Measurements from ENCODE around the gene KLF11. TPM values are rescaled to one million over a fixed set of nuclear protein-coding genes. Genes with fewer than 3 reads are reported as not detected.

Gene KLF11
- polyA plus RNA-seq, 2 of the 4 experiments (the other 2 are of a cell fraction), result 2.8 to 8.2 TPM

DNA sequence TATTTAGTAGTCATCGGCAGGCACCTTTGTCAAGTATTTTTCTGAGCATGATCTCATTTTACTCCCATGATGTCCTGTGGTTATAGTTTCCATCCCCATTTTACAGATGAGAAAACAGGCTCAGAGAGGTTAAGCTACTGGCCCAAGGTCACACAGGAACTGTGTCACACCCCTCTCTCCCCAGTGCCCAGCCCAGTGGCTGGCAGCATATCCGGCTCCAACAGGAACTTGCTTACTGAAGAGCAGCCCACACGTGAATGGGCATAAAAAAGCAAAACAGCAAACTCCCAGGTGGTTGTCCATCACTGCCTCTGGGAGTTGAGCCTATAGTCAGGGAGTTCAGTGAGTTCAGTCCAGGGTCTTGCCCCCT lies 8.3 kb upstream of the KLF11 start:
- ChIA-PET POLR2A (no interaction called here), CTCF (interaction anchor here (0.6 to 14.9 kb wide), 20 partner anchors 10 to 404 kb away, joined by 3 to 117 read pairs (median 8); partner anchors contain the start of gene TAF1B)
- ATAC-seq (no peak), FAIRE-seq (no peak), DNase-seq (ENCODE audit: low read depth in 1 of 2, low spot score in 1 of 2) (no peak)
- Histone ChIP-seq H3K9me3 (no peaks in the 10 kb centered on the region), H3K27ac (peak overlapping the region in 1 of 2 experiments; percentile 83; a peak in 1 of 6 replicates), H3K4me1 (peaks cover 16% of the 10 kb centered on the region), H3K4me2 (no peak overlapping the region), H3K4me3 (no peak overlapping the region)
- WGBS (ENCODE audit: missing lambda C conversion rate), result 86% methylated on average over 3 of the region's 3 CpGs
- TF ChIP-seq POLR2A (IDR thresholded peaks at IDR 0.05; ENCODE audit: low read length), result no peak
- no peak for TF ChIP-seq FOSB (CRISPR knock-in tag; IDR thresholded peaks at IDR 0.05)
- TF ChIP-seq NFE2L2 (conservative IDR thresholded peaks at IDR 0.05; ENCODE audit: low read length), result no peak
- TF ChIP-seq, protein P1, sequence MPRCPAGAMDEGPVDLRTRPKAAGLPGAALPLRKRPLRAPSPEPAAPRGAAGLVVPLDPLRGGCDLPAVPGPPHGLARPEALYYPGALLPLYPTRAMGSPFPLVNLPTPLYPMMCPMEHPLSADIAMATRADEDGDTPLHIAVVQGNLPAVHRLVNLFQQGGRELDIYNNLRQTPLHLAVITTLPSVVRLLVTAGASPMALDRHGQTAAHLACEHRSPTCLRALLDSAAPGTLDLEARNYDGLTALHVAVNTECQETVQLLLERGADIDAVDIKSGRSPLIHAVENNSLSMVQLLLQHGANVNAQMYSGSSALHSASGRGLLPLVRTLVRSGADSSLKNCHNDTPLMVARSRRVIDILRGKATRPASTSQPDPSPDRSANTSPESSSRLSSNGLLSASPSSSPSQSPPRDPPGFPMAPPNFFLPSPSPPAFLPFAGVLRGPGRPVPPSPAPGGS (IDR thresholded peaks at IDR 0.05), result no peak
- TF ChIP-seq HOXB13 (CRISPR knock-in tag; IDR thresholded peaks at IDR 0.05; ENCODE audit: low read depth), result no peak
- peak; percentile 71 for TF ChIP-seq ZFP36 (IDR thresholded peaks at IDR 0.05; ENCODE audit: borderline replicate concordance, partially characterized antibody)
- TF ChIP-seq MAZ (IDR thresholded peaks at IDR 0.05; ENCODE audit: borderline replicate concordance, low read depth, low read length), result no peak
- TF ChIP-seq KDM1A (IDR thresholded peaks at IDR 0.05; ENCODE audit: low read depth), result peak; percentile 72; the same call in 1 of the 2 replicates

DNA sequence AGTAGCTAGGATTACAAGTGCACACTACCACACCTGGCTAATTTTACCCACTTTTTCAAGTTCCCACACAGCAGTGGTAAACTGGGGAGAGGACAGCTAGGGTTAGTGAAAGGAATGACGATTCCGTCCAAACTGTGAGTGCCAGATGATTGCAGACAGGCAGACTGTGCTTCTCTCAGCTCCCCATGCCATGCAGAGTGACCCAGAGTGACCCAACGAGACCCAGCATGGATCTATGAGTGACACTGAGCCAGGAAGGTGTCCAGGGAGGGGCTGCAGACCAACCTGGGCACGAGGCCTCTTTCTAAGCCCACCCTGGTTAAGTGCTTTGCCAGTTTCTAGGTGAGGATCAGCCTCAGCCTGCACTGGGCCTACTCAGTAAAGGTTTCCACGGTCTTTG lies 7.7 kb upstream of the KLF11 start:
- H3K27ac ChIP-seq, result peak overlapping the region; percentile 35 to 83
- H3K4me3 ChIP-seq, result no peak overlapping the region
- POLR2A ChIA-PET, result interaction anchor here (0.6 kb wide), 1 partner anchor 51 kb away, joined by 3 read pairs; no protein-coding TSS in a partner anchor
- no peak for FAIRE-seq
- H3K9me3 ChIP-seq, result no peaks in the 10 kb centered on the region
- no peak for ATAC-seq
- no peak for TF ChIP-seq FOXS1 (CRISPR knock-in tag; IDR thresholded peaks at IDR 0.05)
- TF ChIP-seq, protein P2, sequence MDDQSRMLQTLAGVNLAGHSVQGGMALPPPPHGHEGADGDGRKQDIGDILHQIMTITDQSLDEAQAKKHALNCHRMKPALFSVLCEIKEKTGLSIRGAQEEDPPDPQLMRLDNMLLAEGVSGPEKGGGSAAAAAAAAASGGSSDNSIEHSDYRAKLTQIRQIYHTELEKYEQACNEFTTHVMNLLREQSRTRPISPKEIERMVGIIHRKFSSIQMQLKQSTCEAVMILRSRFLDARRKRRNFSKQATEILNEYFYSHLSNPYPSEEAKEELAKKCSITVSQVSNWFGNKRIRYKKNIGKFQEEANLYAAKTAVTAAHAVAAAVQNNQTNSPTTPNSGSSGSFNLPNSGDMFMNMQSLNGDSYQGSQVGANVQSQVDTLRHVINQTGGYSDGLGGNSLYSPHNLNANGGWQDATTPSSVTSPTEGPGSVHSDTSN (IDR thresholded peaks at IDR 0.05), result no peak
- H3K4me1 ChIP-seq, result peaks cover 16% of the 10 kb centered on the region
- CTCF ChIA-PET, result interaction anchor here (0.6 to 14.9 kb wide), 20 partner anchors 9 to 1195 kb away, joined by 3 to 117 read pairs (median 8); partner anchors contain the start of gene TAF1B
- peak overlapping the region; percentile 34 for H3K4me2 ChIP-seq
- WGBS (ENCODE audit: missing lambda C conversion rate), result 53% methylated on average over 5 of the region's 5 CpGs
- no peak for DNase-seq (ENCODE audit: low read depth in 1 of 2, low spot score in 1 of 2)

DNA sequence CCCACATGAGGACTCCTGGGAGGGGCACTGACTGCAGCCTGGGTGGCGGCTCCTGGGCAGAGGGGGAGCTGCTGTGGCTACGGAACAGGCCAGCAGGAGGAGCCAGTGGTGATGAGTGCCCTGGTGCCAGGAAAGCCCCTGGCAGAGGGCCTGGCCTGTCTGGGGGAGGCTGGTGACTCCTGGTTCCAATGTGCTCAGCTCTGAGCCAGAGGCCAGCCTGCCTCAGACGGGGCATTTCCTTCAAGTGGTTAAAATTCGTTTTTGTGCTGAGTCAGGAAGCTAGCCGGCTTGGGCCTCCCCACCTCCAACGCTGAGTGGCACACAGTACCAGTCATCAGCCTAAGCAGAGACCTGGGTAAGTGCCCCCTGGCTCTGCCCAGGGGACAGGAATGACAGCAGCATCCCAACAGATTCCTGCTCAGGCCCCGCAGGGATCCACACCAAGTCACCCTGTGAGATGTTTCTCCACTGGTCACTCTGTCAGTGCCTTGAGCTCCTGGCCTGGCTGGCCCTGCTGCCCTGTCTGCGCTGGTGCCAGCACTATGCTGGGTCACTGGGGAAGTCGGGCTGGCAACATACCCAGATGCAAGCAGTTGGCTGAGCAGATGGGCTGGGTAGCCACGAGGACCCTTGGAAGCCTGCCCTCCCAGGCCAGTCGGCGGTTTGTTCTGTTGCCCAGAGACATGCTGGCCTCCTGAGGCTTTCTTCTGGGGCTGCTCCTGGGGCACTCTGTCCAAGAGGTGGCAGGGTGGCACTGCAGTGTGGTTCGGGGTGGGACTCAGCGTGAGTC lies 7.1 kb upstream of the KLF11 start:
- H3K27ac ChIP-seq, result peak overlapping the region; percentile 53 to 83
- peak overlapping the region; percentile 34 for H3K4me2 ChIP-seq
- no peak overlapping the region for H3K4me3 ChIP-seq
- peaks cover 16% of the 10 kb centered on the region for H3K4me1 ChIP-seq
- H3K9me3 ChIP-seq, result no peaks in the 10 kb centered on the region
- DNase-seq (ENCODE audit: low read depth in 1 of 2, low spot score in 1 of 2), result peak; percentile 84 to 95
- peak; percentile 88 to 94 for ATAC-seq
- CTCF ChIA-PET, result interaction anchor here (0.5 to 14.9 kb wide), 24 partner anchors 9 to 1194 kb away, joined by 3 to 117 read pairs (median 4); partner anchors contain the start of gene TAF1B
- WGBS (ENCODE audit: missing lambda C conversion rate), result 50% methylated on average over 14 of the region's 14 CpGs
- POLR2A ChIA-PET, result interaction anchor here (0.6 kb wide), 1 partner anchor 51 kb away, joined by 3 read pairs; no protein-coding TSS in a partner anchor
- FAIRE-seq, result no peak
- TF ChIP-seq NFE2L2 (conservative IDR thresholded peaks at IDR 0.05; ENCODE audit: low read length), result peak; percentile 46; the same call in 1 of the 2 replicates
- 0 out of 2 replicates have a peak, but pooled peaks have one; percentile 40 for TF ChIP-seq MYC (IDR thresholded peaks at IDR 0.05; ENCODE audit: borderline replicate concordance, low read length)
- TF ChIP-seq, protein P3, sequence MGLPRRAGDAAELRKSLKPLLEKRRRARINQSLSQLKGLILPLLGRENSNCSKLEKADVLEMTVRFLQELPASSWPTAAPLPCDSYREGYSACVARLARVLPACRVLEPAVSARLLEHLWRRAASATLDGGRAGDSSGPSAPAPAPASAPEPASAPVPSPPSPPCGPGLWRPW (IDR thresholded peaks at IDR 0.05), result no peak
- TF ChIP-seq, protein P4, sequence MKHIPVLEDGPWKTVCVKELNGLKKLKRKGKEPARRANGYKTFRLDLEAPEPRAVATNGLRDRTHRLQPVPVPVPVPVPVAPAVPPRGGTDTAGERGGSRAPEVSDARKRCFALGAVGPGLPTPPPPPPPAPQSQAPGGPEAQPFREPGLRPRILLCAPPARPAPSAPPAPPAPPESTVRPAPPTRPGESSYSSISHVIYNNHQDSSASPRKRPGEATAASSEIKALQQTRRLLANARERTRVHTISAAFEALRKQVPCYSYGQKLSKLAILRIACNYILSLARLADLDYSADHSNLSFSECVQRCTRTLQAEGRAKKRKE (CRISPR knock-in tag; IDR thresholded peaks at IDR 0.05; ENCODE audit: low read depth), result no peak
- TF ChIP-seq EHMT2 (IDR thresholded peaks at IDR 0.05; ENCODE audit: low read depth), result no peak
- peak; percentile 43; a peak in 3 of 5 replicates for TF ChIP-seq RAD21 (conservative IDR thresholded peaks at IDR 0.05 in 1 of 2, IDR thresholded peaks at IDR 0.05 in 1 of 2)
- TF ChIP-seq HDAC2 (IDR thresholded peaks at IDR 0.05), result no peak
- TF ChIP-seq FOXS1 (CRISPR knock-in tag; IDR thresholded peaks at IDR 0.05), result no peak
- no peak for TF ChIP-seq FOSL2 (IDR thresholded peaks at IDR 0.05)
- TF ChIP-seq FOSL2 (CRISPR knock-in tag; IDR thresholded peaks at IDR 0.05), result peak; percentile 32
- no peak for TF ChIP-seq CHD4 (IDR thresholded peaks at IDR 0.05; ENCODE audit: borderline replicate concordance)
- TF ChIP-seq NPAS2 (CRISPR knock-in tag; IDR thresholded peaks at IDR 0.05; ENCODE audit: borderline replicate concordance), result no peak
- TF ChIP-seq MAZ (IDR thresholded peaks at IDR 0.05; ENCODE audit: borderline replicate concordance, low read depth, low read length), result no peak
- TF ChIP-seq, protein P5, sequence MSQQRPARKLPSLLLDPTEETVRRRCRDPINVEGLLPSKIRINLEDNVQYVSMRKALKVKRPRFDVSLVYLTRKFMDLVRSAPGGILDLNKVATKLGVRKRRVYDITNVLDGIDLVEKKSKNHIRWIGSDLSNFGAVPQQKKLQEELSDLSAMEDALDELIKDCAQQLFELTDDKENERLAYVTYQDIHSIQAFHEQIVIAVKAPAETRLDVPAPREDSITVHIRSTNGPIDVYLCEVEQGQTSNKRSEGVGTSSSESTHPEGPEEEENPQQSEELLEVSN (IDR thresholded peaks at IDR 0.05; ENCODE audit: borderline replicate concordance, low read depth), result no peak
- TF ChIP-seq GATA3 (IDR thresholded peaks at IDR 0.05; ENCODE audit: borderline replicate concordance), result no peak
- no peak for TF ChIP-seq NR3C1 (IDR thresholded peaks at IDR 0.05)
- no peak for TF ChIP-seq PHF8 (IDR thresholded peaks at IDR 0.05; ENCODE audit: borderline replicate concordance, low read depth)
- no peak for TF ChIP-seq ZC3H11A (IDR thresholded peaks at IDR 0.05)
- no peak for TF ChIP-seq JUNB (IDR thresholded peaks at IDR 0.05)
- no peak for TF ChIP-seq TFCP2L1 (CRISPR knock-in tag; IDR thresholded peaks at IDR 0.05)
- TF ChIP-seq SREBF2 (IDR thresholded peaks at IDR 0.05), result no peak
